Liver (tissue), 3 donors: ENCODE data around the gene MERTK.

Experiments used
- FOXA1 ChIP-seq: IDR thresholded peaks from 2 replicates; pipeline ENCODE4 v1.6.1; 2016; ENCODE audit warnings: antibody characterized with exemption
- FOXA2 ChIP-seq: IDR thresholded peaks from 2 replicates; pipeline ENCODE4 v1.6.1; 2016; ENCODE audit warnings: antibody characterized with exemption
- GABPA ChIP-seq, 2 donors: IDR thresholded peaks in 1 of 2; conservative IDR thresholded peaks in 1 of 2; 2 replicates each; pipeline ENCODE4 v1.6.1; 2016; ENCODE audit warnings: antibody characterized with exemption in 2 of 2, mild to moderate bottlenecking in 1 of 2, moderate library complexity in 1 of 2
- JUND ChIP-seq, 2 donors: IDR thresholded peaks; 2 replicates each; pipeline ENCODE4 v1.6.1; 2016; ENCODE audit warnings: antibody characterized with exemption in 2 of 2
- NR2F2 ChIP-seq: IDR thresholded peaks from 2 replicates; pipeline ENCODE4 v1.6.1; 2016; ENCODE audit warnings: antibody characterized with exemption
- RAD21 ChIP-seq, 2 donors: IDR thresholded peaks; 2 replicates each; pipeline ENCODE4 v1.6.1; 2016; ENCODE audit warnings: antibody characterized with exemption in 2 of 2, mild to moderate bottlenecking in 2 of 2
- SP1 ChIP-seq: IDR thresholded peaks from 2 replicates; pipeline ENCODE4 v1.6.1; 2018; ENCODE audit warnings: antibody characterized with exemption, mild to moderate bottlenecking
- TAF1 ChIP-seq: conservative IDR thresholded peaks from 2 replicates; pipeline ENCODE4 v1.6.1; 2016; ENCODE audit warnings: antibody characterized with exemption, mild to moderate bottlenecking
- YY1 ChIP-seq: IDR thresholded peaks from 2 replicates; pipeline ENCODE4 v1.6.1; 2016; ENCODE audit warnings: antibody characterized with exemption, mild to moderate bottlenecking
- TF ChIP-seq, protein P1 (sequence below): fragments of 150-350 bp; IDR thresholded peaks from 2 replicates; pipeline ENCODE4 v1.5.1; 2017; ENCODE audit warnings: improper control_type of control experiment, low read depth, low read length; ENCODE audit not compliant: missing input control
- TF ChIP-seq, protein P2 (sequence below): IDR thresholded peaks from 2 replicates; pipeline ENCODE4 v1.6.1; 2016; ENCODE audit warnings: antibody characterized with exemption, mild to moderate bottlenecking
- TF ChIP-seq, protein P3 (sequence below): IDR thresholded peaks from 2 replicates; pipeline ENCODE4 v1.6.1; 2016; ENCODE audit warnings: antibody characterized with exemption
- donor health status: healthy.
- donor health status: healthy.

- TF ChIP-seq, protein P1, sequence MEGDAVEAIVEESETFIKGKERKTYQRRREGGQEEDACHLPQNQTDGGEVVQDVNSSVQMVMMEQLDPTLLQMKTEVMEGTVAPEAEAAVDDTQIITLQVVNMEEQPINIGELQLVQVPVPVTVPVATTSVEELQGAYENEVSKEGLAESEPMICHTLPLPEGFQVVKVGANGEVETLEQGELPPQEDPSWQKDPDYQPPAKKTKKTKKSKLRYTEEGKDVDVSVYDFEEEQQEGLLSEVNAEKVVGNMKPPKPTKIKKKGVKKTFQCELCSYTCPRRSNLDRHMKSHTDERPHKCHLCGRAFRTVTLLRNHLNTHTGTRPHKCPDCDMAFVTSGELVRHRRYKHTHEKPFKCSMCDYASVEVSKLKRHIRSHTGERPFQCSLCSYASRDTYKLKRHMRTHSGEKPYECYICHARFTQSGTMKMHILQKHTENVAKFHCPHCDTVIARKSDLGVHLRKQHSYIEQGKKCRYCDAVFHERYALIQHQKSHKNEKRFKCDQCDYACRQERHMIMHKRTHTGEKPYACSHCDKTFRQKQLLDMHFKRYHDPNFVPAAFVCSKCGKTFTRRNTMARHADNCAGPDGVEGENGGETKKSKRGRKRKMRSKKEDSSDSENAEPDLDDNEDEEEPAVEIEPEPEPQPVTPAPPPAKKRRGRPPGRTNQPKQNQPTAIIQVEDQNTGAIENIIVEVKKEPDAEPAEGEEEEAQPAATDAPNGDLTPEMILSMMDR = no peak
- TF ChIP-seq FOXA1 (no peak), GABPA (IDR thresholded peaks at IDR 0.05 in 1 of 2, conservative IDR thresholded peaks at IDR 0.05 in 1 of 2) (no peak), TAF1 (no peak), YY1 (no peak), RAD21 (IDR thresholded peaks at IDR 0.05) (no peak), NR2F2 (no peak), JUND (IDR thresholded peaks at IDR 0.05) (no peak), SP1 (no peak), FOXA2 (no peak)
- TF ChIP-seq, protein P2, sequence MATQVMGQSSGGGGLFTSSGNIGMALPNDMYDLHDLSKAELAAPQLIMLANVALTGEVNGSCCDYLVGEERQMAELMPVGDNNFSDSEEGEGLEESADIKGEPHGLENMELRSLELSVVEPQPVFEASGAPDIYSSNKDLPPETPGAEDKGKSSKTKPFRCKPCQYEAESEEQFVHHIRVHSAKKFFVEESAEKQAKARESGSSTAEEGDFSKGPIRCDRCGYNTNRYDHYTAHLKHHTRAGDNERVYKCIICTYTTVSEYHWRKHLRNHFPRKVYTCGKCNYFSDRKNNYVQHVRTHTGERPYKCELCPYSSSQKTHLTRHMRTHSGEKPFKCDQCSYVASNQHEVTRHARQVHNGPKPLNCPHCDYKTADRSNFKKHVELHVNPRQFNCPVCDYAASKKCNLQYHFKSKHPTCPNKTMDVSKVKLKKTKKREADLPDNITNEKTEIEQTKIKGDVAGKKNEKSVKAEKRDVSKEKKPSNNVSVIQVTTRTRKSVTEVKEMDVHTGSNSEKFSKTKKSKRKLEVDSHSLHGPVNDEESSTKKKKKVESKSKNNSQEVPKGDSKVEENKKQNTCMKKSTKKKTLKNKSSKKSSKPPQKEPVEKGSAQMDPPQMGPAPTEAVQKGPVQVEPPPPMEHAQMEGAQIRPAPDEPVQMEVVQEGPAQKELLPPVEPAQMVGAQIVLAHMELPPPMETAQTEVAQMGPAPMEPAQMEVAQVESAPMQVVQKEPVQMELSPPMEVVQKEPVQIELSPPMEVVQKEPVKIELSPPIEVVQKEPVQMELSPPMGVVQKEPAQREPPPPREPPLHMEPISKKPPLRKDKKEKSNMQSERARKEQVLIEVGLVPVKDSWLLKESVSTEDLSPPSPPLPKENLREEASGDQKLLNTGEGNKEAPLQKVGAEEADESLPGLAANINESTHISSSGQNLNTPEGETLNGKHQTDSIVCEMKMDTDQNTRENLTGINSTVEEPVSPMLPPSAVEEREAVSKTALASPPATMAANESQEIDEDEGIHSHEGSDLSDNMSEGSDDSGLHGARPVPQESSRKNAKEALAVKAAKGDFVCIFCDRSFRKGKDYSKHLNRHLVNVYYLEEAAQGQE = no peak
- TF ChIP-seq, protein P3, sequence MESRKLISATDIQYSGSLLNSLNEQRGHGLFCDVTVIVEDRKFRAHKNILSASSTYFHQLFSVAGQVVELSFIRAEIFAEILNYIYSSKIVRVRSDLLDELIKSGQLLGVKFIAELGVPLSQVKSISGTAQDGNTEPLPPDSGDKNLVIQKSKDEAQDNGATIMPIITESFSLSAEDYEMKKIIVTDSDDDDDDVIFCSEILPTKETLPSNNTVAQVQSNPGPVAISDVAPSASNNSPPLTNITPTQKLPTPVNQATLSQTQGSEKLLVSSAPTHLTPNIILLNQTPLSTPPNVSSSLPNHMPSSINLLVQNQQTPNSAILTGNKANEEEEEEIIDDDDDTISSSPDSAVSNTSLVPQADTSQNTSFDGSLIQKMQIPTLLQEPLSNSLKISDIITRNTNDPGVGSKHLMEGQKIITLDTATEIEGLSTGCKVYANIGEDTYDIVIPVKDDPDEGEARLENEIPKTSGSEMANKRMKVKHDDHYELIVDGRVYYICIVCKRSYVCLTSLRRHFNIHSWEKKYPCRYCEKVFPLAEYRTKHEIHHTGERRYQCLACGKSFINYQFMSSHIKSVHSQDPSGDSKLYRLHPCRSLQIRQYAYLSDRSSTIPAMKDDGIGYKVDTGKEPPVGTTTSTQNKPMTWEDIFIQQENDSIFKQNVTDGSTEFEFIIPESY = no peak
Observed at GRCh38 chr2:111981666-111982065, 83.3 kb downstream of the MERTK start.
